ENCODE data around the gene ABR.

GRCh38 chr17:1136748-1137147 is 43.0 kb downstream of the ABR start:
- TF ChIP-seq CTCF (IDR thresholded peaks at IDR 0.05): no peak
- TF ChIP-seq POLR2A (IDR thresholded peaks at IDR 0.05): no peak

Data from right lobe of liver (tissue), 4 donors.